Vagina (tissue), 2 donors: ENCODE data around the gene ZNF536.

Source experiments
- CTCF ChIP-seq, 3 experiments: fragments of 450-650 bp in 2 of 3; fragments of 200-600 bp in 1 of 3; sonication (generic) in 1 of 3; IDR thresholded peaks; one replicate each; pipeline ENCODE4 v1.5.1; 2017 to 2019; ENCODE audit warnings: antibody characterized with exemption in 3 of 3, mild to moderate bottlenecking in 2 of 3, moderate library complexity in 2 of 3
- POLR2A ChIP-seq, 2 donors: fragments of 450-650 bp; IDR thresholded peaks; one replicate each; pipeline ENCODE4 v1.6.1; 2017; ENCODE audit warnings: antibody characterized with exemption in 2 of 2, mild to moderate bottlenecking in 2 of 2, moderate library complexity in 2 of 2
- POLR2AphosphoS5 ChIP-seq, 2 donors: sonication (generic); formaldehyde crosslinking; IDR thresholded peaks; one replicate each; pipeline ENCODE4 v1.9.0; 2017; ENCODE audit warnings: antibody characterized with exemption in 2 of 2, mild to moderate bottlenecking in 2 of 2, low read depth in 1 of 2; ENCODE audit not compliant: insufficient read depth in 1 of 2

GRCh38 chr19:30330266-30330665, 41.9 kb upstream of the ZNF536 start:
- TF ChIP-seq CTCF (IDR thresholded peaks at IDR 0.05) (no peak), POLR2AphosphoS5 (IDR thresholded peaks at IDR 0.05; ENCODE audit: insufficient read depth in 1 of 2, low read depth in 1 of 2) (no peak), POLR2A (IDR thresholded peaks at IDR 0.05) (no peak)
